GM10248 (cell line): ENCODE data around the gene LRRC52.

Experiments used
- CTCF ChIA-PET: fragments of 300-600 bp; sonication (Branson Sonifier 250); formaldehyde crosslinking; extraction: SDS; loops from one replicate; lab custom pipeline; 2021; ENCODE audit warnings: antibody characterized with exemption; lab: Yijun Ruan, JAX
- POLR2A ChIA-PET: fragments of 350-650 bp; sonication (Branson Sonifier 250); formaldehyde crosslinking; extraction: SDS; loops from one replicate; lab custom pipeline; 2020; ENCODE audit warnings: antibody characterized with exemption; lab: Yijun Ruan, JAX
- DNase-seq: peaks from one replicate; pipeline ENCODE4 v3.0.0; 2012; ENCODE audit errors: extremely low spot score
- TF ChIP-seq, protein P1 (sequence below): IDR thresholded peaks from 2 replicates; pipeline ENCODE4 v1.5.1; 2012; ENCODE audit warnings: mild to moderate bottlenecking, low read depth; ENCODE audit errors: extremely low read depth, missing control alignments, control extremely low read depth

Gene LRRC52

DNA sequence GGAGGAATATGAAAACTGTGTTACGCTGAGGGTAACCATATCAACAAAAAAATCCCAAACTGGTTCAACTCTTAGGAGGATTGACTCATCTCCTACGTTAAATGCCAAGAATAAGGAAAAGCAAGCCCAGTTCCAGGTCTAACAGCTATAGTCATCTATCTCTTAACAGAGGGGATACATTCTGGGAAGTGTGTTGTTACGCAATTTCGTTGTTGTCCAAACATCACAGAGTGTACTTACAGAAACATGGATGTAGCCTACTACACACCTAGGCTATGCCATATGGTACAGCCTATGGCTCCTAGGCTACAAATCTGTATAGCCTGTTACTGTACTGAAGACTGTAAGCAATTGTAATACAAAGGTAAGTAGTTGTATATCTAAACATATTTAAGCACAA lies 23.2 kb upstream of the LRRC52 start:
- POLR2A ChIA-PET = no interaction called here
- CTCF ChIA-PET = no interaction called here
- TF ChIP-seq, protein P1, sequence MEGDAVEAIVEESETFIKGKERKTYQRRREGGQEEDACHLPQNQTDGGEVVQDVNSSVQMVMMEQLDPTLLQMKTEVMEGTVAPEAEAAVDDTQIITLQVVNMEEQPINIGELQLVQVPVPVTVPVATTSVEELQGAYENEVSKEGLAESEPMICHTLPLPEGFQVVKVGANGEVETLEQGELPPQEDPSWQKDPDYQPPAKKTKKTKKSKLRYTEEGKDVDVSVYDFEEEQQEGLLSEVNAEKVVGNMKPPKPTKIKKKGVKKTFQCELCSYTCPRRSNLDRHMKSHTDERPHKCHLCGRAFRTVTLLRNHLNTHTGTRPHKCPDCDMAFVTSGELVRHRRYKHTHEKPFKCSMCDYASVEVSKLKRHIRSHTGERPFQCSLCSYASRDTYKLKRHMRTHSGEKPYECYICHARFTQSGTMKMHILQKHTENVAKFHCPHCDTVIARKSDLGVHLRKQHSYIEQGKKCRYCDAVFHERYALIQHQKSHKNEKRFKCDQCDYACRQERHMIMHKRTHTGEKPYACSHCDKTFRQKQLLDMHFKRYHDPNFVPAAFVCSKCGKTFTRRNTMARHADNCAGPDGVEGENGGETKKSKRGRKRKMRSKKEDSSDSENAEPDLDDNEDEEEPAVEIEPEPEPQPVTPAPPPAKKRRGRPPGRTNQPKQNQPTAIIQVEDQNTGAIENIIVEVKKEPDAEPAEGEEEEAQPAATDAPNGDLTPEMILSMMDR = no peak
- DNase-seq = no peak

GRCh38 chr1:165524639-165525285 lies 19.0 kb upstream of the LRRC52 start:
- TF ChIP-seq, protein P1 = no peak
- ChIA-PET CTCF (interaction anchor here (1.3 to 1.4 kb wide), 2 partner anchors 25 to 158 kb away, joined by 3 to 4 read pairs; no protein-coding TSS in a partner anchor), POLR2A (no interaction called here)
- DNase-seq = no peak

GRCh38 chr1:165525708-165526107 lies 18.1 kb upstream of the LRRC52 start:
- ChIA-PET CTCF (interaction anchor here (0.8 to 1.4 kb wide), 3 partner anchors 17 to 158 kb away, joined by 3 to 4 read pairs (median 3); no protein-coding TSS in a partner anchor), POLR2A (no interaction called here)
- TF ChIP-seq, protein P1 = no peak
- DNase-seq = no peak

DNA sequence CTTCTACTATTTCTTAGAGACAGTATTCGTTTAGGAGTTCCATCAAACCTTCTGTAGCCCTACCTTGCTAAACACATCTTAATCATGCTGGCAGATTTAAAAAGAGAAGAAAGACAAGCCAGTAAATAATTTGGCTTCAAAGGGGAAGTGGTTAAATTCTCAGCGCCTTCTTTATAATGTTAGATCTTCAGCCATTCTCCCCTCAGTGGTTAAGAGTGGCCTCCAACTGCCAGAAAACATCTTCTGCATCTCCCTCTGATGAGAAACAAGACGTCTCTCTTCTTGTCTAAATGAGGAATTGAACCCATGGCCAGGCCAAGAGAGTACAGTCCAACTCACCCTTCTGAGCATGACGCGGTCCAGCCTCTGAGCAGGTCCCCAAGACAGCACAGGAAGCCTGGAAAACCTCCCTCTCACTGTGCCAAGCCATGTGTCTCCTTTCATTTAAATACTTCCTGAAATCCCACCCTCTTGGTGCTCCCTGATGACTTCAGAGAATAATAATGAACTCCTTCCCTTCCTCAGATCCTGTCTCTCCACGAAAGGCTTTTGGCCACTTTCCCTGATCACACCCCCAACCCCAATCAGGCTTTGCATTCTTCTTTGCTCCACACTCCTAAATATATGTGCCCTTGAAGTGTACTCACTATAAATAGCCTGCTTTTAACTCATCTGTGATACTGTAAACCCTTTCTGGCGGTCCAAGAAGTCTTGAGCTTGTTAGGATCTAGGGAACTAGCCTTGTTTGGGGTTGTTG lies 16.4 kb upstream of the LRRC52 start:
- DNase-seq = no peak
- CTCF ChIA-PET = no interaction called here
- POLR2A ChIA-PET = no interaction called here
- TF ChIP-seq, protein P1 = no peak

DNA sequence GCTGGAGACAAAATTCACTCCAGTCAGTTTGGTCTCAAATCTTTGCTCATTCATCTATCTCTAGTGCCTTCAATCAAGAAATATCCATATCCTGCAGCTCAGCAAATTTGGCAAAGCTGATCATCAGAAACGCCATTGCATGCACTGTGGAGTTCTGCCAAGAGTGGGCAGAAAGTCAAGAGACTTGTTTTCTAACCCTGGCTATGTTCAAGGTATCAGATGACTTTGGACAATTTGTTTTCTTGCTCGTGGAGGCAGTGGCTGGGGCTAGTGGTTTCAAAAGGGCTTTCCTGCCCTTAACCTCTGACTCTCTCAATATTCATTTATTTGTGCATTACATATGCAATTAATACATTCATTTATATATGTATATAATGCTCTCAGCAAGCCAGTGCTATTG lies 12.8 kb upstream of the LRRC52 start:
- ChIA-PET CTCF (no interaction called here), POLR2A (no interaction called here)
- DNase-seq = no peak
- TF ChIP-seq, protein P1 = no peak

DNA sequence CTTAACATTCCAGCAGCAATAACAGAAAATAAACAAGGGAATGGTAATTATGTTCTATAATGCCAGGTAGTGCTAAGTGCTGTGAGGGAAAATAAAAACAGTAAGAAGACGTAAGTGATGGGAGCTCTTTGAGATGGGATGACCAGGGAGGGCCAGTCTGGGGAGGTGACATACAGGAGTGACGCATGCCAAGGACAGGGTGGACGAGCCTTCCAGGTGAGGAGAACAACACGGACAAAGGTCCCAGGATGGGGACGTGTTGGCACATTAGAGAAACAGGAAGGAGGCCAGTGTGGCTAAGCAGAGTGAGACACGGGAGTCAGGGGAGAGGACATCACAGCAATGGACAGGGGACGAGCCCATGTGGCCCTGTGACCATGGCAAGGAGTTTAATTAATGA lies 11.7 kb upstream of the LRRC52 start:
- DNase-seq = no peak
- POLR2A ChIA-PET = no interaction called here
- CTCF ChIA-PET = interaction anchor here (1.1 kb wide), 1 partner anchor 13 kb away, joined by 3 read pairs; no protein-coding TSS in a partner anchor
- TF ChIP-seq, protein P1 = no peak
